ENCODE results near the gene SIGLEC9. TPM values are rescaled to one million over a fixed set of nuclear protein-coding genes. Genes with fewer than 3 reads are reported as not detected.

SIGLEC9 gene
- total and polyA plus RNA-seq, 10 of the 15 experiments (the other 5 are each of a cell fraction or from before 2014, with no cell fraction given): 0.10 TPM; not detected in 9

DNA sequence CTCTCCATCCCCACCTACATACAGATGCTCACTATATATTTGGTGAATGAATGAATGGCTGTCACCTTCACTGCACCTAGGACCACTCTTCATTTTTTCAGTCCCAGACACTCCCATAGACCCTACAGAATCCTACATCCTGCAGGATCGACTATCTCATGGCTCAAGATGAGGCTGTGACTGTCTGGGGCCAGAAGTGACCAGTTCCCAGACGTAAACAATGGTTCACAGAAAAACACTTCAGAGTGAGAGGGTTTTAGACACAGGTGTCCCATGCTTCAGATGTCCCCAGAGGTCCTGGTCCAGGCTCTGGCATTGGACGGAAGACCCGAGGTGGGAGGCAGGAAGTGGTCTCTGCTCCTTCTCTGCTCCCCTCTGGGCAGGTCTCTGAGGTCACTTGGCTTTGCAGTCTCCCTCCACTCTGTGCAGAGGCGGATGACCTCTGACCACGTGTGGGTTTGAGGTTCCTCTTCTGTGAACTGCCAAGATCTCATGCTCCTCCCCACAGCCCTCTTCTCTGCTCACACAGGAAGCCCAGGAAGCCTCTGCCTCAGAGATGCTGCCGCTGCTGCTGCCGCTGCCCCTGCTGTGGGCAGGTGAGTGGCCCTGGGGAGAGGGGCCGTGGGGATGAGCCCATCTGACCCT lies 42.3 kb downstream of the SIGLEC9 start (continued):
- TF ChIP-seq, protein P1, sequence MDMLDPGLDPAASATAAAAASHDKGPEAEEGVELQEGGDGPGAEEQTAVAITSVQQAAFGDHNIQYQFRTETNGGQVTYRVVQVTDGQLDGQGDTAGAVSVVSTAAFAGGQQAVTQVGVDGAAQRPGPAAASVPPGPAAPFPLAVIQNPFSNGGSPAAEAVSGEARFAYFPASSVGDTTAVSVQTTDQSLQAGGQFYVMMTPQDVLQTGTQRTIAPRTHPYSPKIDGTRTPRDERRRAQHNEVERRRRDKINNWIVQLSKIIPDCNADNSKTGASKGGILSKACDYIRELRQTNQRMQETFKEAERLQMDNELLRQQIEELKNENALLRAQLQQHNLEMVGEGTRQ (IDR thresholded peaks at IDR 0.05; ENCODE audit: borderline replicate concordance, low read depth, low read length): peak; percentile 28; the same call in 1 of the 2 replicates
- peak; percentile 54 for TF ChIP-seq RUNX3 (IDR thresholded peaks at IDR 0.05; ENCODE audit: low read length)
- TF ChIP-seq YBX1 (IDR thresholded peaks at IDR 0.05): no peak
- TF ChIP-seq IKZF2 (IDR thresholded peaks at IDR 0.05): peak in 1 of 2 experiments; percentile 16; a peak in 2 of 4 replicates
- TF ChIP-seq ETV6 (conservative IDR thresholded peaks at IDR 0.05 in 1 of 2, IDR thresholded peaks at IDR 0.05 in 1 of 2; ENCODE audit: borderline replicate concordance in 1 of 2, low read depth in 1 of 2): no peak
- TF ChIP-seq MTA2 (IDR thresholded peaks at IDR 0.05; ENCODE audit: low read depth): peak; percentile 15; the same call in 1 of the 2 replicates
- peak; percentile 65 for TF ChIP-seq IKZF1 (conservative IDR thresholded peaks at IDR 0.05)
- TF ChIP-seq POLR2A (IDR thresholded peaks at IDR 0.05; ENCODE audit: low read depth, low read length): no peak
- TF ChIP-seq, protein P2, sequence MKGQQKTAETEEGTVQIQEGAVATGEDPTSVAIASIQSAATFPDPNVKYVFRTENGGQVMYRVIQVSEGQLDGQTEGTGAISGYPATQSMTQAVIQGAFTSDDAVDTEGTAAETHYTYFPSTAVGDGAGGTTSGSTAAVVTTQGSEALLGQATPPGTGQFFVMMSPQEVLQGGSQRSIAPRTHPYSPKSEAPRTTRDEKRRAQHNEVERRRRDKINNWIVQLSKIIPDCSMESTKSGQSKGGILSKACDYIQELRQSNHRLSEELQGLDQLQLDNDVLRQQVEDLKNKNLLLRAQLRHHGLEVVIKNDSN (IDR thresholded peaks at IDR 0.05; ENCODE audit: borderline replicate concordance, extremely low read length, insufficient read depth, low read depth, low read length): peak; percentile 24
- peak; percentile 51; the same call in 1 of the 2 replicates for TF ChIP-seq DPF2 (IDR thresholded peaks at IDR 0.05)
- TF ChIP-seq HCFC1 (IDR thresholded peaks at IDR 0.05; ENCODE audit: low read length): no peak
- TF ChIP-seq BRCA1 (IDR thresholded peaks at IDR 0.05; ENCODE audit: low read depth, low read length): no peak
- TF ChIP-seq, protein P3, sequence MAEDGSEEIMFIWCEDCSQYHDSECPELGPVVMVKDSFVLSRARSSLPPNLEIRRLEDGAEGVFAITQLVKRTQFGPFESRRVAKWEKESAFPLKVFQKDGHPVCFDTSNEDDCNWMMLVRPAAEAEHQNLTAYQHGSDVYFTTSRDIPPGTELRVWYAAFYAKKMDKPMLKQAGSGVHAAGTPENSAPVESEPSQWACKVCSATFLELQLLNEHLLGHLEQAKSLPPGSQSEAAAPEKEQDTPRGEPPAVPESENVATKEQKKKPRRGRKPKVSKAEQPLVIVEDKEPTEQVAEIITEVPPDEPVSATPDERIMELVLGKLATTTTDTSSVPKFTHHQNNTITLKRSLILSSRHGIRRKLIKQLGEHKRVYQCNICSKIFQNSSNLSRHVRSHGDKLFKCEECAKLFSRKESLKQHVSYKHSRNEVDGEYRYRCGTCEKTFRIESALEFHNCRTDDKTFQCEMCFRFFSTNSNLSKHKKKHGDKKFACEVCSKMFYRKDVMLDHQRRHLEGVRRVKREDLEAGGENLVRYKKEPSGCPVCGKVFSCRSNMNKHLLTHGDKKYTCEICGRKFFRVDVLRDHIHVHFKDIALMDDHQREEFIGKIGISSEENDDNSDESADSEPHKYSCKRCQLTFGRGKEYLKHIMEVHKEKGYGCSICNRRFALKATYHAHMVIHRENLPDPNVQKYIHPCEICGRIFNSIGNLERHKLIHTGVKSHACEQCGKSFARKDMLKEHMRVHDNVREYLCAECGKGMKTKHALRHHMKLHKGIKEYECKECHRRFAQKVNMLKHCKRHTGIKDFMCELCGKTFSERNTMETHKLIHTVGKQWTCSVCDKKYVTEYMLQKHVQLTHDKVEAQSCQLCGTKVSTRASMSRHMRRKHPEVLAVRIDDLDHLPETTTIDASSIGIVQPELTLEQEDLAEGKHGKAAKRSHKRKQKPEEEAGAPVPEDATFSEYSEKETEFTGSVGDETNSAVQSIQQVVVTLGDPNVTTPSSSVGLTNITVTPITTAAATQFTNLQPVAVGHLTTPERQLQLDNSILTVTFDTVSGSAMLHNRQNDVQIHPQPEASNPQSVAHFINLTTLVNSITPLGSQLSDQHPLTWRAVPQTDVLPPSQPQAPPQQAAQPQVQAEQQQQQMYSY (CRISPR knock-in tag; IDR thresholded peaks at IDR 0.05): no peak
- TF ChIP-seq SREBF1 (IDR thresholded peaks at IDR 0.05; ENCODE audit: low read length): no peak
